Stimulated activated CD8-positive, alpha-beta memory T cell treated with anti-CD3 and anti-CD28 coated beads, Interleukin-15, amount 100 ng/mL, for 24 hours (primary cell): ENCODE data around the gene TEP1.
"Not testable (repeated sequence)": the region's sequence is repeated elsewhere in the genome, so short reads cannot be mapped to it uniquely, and the experiment has no call there.

Experiments used
- DNase-seq: peaks from one replicate; pipeline ENCODE4 v3.0.0-alpha.2; 2020; ENCODE audit warnings: low read depth

The TEP1 gene

GRCh38 chr14:20412876-20413743 is at the start of gene TEP1:
Gene TEP1 (minus strand): TSS chr14:20413501. CDS start chr14:20408439, 5,062 bp downstream.
- peak; percentile 57 for DNase-seq

GRCh38 chr14:20461225-20462141 is 48.2 kb upstream of the TEP1 start, which contains the start of gene PIP4P1:
Gene PIP4P1 (minus strand): TSS chr14:20461434. CDS start chr14:20461325, 109 bp downstream.
- DNase-seq, result peak; percentile 95

- no peak for DNase-seq
Measured at GRCh38 chr14:20460458-20461224, 47.3 kb upstream of the TEP1 start.

- DNase-seq, result no peak
Measured at GRCh38 chr14:20458031-20458789, 44.9 kb upstream of the TEP1 start.

GRCh38 chr14:20456971-20457370 is 43.7 kb upstream of the TEP1 start:
- no peak for DNase-seq

- no peak for DNase-seq
Measured at GRCh38 chr14:20455355-20456300, 42.3 kb upstream of the TEP1 start.

- peak; percentile 83 for DNase-seq
Measured at GRCh38 chr14:20454516-20455354, 41.4 kb upstream of the TEP1 start, which contains the start of the genes APEX1 and OSGEP. Gene APEX1 (plus strand): TSS chr14:20455226. CDS start chr14:20455646, 420 bp downstream. Gene OSGEP (minus strand): TSS chr14:20454812. CDS start chr14:20454683, 129 bp downstream.

- not testable (repeated sequence) for DNase-seq
Measured at GRCh38 chr14:20452831-20453230, 39.5 kb upstream of the TEP1 start.

GRCh38 chr14:20446889-20447288 is 33.6 kb upstream of the TEP1 start:
- no peak for DNase-seq

GRCh38 chr14:20443650-20444049 is 30.3 kb upstream of the TEP1 start:
- not testable (repeated sequence) for DNase-seq

GRCh38 chr14:20441461-20441860 is 28.2 kb upstream of the TEP1 start:
- DNase-seq, result no peak

- DNase-seq, result no peak
Measured at GRCh38 chr14:20440882-20441281, 27.6 kb upstream of the TEP1 start.

GRCh38 chr14:20440465-20440864 is 27.2 kb upstream of the TEP1 start:
- DNase-seq, result no peak

GRCh38 chr14:20438664-20439063 is 25.4 kb upstream of the TEP1 start:
- no peak for DNase-seq

- DNase-seq, result no peak
Measured at GRCh38 chr14:20436363-20436755, 23.1 kb upstream of the TEP1 start.

GRCh38 chr14:20435582-20436362 is 22.5 kb upstream of the TEP1 start, which contains the start of gene KLHL33:
Gene KLHL33 (minus strand): TSS chr14:20436166. CDS start chr14:20435811, 355 bp downstream.
- DNase-seq, result no peak

GRCh38 chr14:20434701-20435581 is 21.6 kb upstream of the TEP1 start:
- no peak for DNase-seq
